ENCODE results near the gene ARHGAP15.

Gene ARHGAP15

GRCh38 chr2:143144813-143145455 lies 15.7 kb downstream of the ARHGAP15 start:
- DNase-seq (ENCODE audit: low read depth in 1 of 2, low spot score in 1 of 2), result no peak

- no peak for DNase-seq (ENCODE audit: low read depth in 1 of 2, low spot score in 1 of 2)
These were observed 17.1 kb downstream of the ARHGAP15 start for GRCh38 chr2:143146366-143146765.

GRCh38 chr2:143146815-143147530 lies 17.8 kb downstream of the ARHGAP15 start:
- DNase-seq (ENCODE audit: low read depth in 1 of 2, low spot score in 1 of 2), result no peak

GRCh38 chr2:143148011-143148410 lies 18.8 kb downstream of the ARHGAP15 start:
- no peak for DNase-seq (ENCODE audit: low read depth in 1 of 2, low spot score in 1 of 2)

- DNase-seq (ENCODE audit: low read depth in 1 of 2, low spot score in 1 of 2), result no peak
These were observed 19.5 kb downstream of the ARHGAP15 start for GRCh38 chr2:143148757-143149156.

GRCh38 chr2:143150287-143150686 lies 21.1 kb downstream of the ARHGAP15 start:
- DNase-seq (ENCODE audit: low read depth in 1 of 2, low spot score in 1 of 2), result no peak

- no peak for DNase-seq (ENCODE audit: low read depth in 1 of 2, low spot score in 1 of 2)
These were observed 22.0 kb downstream of the ARHGAP15 start for GRCh38 chr2:143151111-143151752.

GRCh38 chr2:143152219-143152618 lies 23.0 kb downstream of the ARHGAP15 start:
- DNase-seq (ENCODE audit: low read depth in 1 of 2, low spot score in 1 of 2), result no peak

GRCh38 chr2:143152637-143153036 lies 23.4 kb downstream of the ARHGAP15 start:
- DNase-seq (ENCODE audit: low read depth in 1 of 2, low spot score in 1 of 2), result no peak

- no peak for DNase-seq (ENCODE audit: low read depth in 1 of 2, low spot score in 1 of 2)
These were observed 26.4 kb downstream of the ARHGAP15 start for GRCh38 chr2:143155661-143156060.

GRCh38 chr2:143157001-143157400 lies 27.8 kb downstream of the ARHGAP15 start:
- DNase-seq (ENCODE audit: low read depth in 1 of 2, low spot score in 1 of 2), result no peak

- DNase-seq (ENCODE audit: low read depth in 1 of 2, low spot score in 1 of 2), result no peak
These were observed 28.2 kb downstream of the ARHGAP15 start for GRCh38 chr2:143157418-143157817.

- no peak for DNase-seq (ENCODE audit: low read depth in 1 of 2, low spot score in 1 of 2)
These were observed 28.9 kb downstream of the ARHGAP15 start for GRCh38 chr2:143158098-143158497.

GRCh38 chr2:143158551-143159485 lies 29.6 kb downstream of the ARHGAP15 start:
- DNase-seq (ENCODE audit: low read depth in 1 of 2, low spot score in 1 of 2), result no peak

GRCh38 chr2:143159486-143159840 lies 30.2 kb downstream of the ARHGAP15 start:
- DNase-seq (ENCODE audit: low read depth in 1 of 2, low spot score in 1 of 2), result no peak

- no peak for DNase-seq (ENCODE audit: low read depth in 1 of 2, low spot score in 1 of 2)
These were observed 31.8 kb downstream of the ARHGAP15 start for GRCh38 chr2:143160732-143161707.

GRCh38 chr2:143162123-143162837 lies 33.1 kb downstream of the ARHGAP15 start:
- DNase-seq (ENCODE audit: low read depth in 1 of 2, low spot score in 1 of 2), result peak; percentile 10 to 37

GRCh38 chr2:143162997-143163396 lies 33.8 kb downstream of the ARHGAP15 start:
- DNase-seq (ENCODE audit: low read depth in 1 of 2, low spot score in 1 of 2), result no peak

GRCh38 chr2:143163499-143163898 lies 34.3 kb downstream of the ARHGAP15 start:
- DNase-seq (ENCODE audit: low read depth in 1 of 2, low spot score in 1 of 2), result no peak

All from activated T-helper 1 cell treated with anti-CD3 and anti-CD28 coated beads, Interleukin-2, amount 50 U/mL, for 16 hours (primary cell).